Mesenchymal stem cell (in vitro differentiated cells and primary cell): ENCODE data around the gene C19orf67.

Experiments used
- DNase-seq: peaks from one replicate; pipeline ENCODE4 v3.0.0-alpha.2; 2013
- H2AFZ ChIP-seq: one replicate; pipeline ENCODE4 v1.6.1; 2013; ENCODE audit warnings: low read depth, mild to moderate bottlenecking, control low read depth, inconsistent platforms, low read length, moderate library complexity
- H2AK5ac ChIP-seq: 2 replicates; pipeline ENCODE4 v1.6.1; 2013; ENCODE audit warnings: low read length, moderate library complexity, mild to moderate bottlenecking, inconsistent platforms; ENCODE audit not compliant: severe bottlenecking
- H2BK120ac ChIP-seq: one replicate; pipeline ENCODE4 v1.6.1; 2013; ENCODE audit warnings: low read depth, mild to moderate bottlenecking, inconsistent platforms, low read length, moderate library complexity
- H2BK12ac ChIP-seq, 2 experiments: one replicate each; pipeline ENCODE4 v1.6.1; 2013; ENCODE audit warnings: inconsistent platforms in 2 of 2, low read length in 2 of 2, mild to moderate bottlenecking in 2 of 2, moderate library complexity in 2 of 2, control low read depth in 1 of 2
- H2BK15ac ChIP-seq: one replicate; pipeline ENCODE4 v1.6.1; 2013; ENCODE audit warnings: mild to moderate bottlenecking, low read depth, inconsistent platforms; ENCODE audit not compliant: poor library complexity, severe bottlenecking
- H2BK5ac ChIP-seq: 2 replicates; pipeline ENCODE4 v1.6.1; 2013; ENCODE audit warnings: low read depth, mild to moderate bottlenecking, low read length, control low read depth, inconsistent platforms; ENCODE audit not compliant: poor library complexity, severe bottlenecking
- H3K14ac ChIP-seq, 2 experiments: one replicate each; pipeline ENCODE4 v1.6.1; 2013; ENCODE audit warnings: inconsistent platforms in 2 of 2, low read length in 2 of 2, control low read depth in 1 of 2, mild to moderate bottlenecking in 1 of 2, moderate library complexity in 1 of 2
- H3K18ac ChIP-seq, 2 experiments: one replicate each; pipeline ENCODE4 v1.6.1; 2013; ENCODE audit warnings: inconsistent platforms in 2 of 2, low read length in 2 of 2, control low read depth in 1 of 2, low read depth in 1 of 2, mild to moderate bottlenecking in 1 of 2
- H3K23ac ChIP-seq, 2 experiments: one replicate each; pipeline ENCODE4 v1.6.1; 2013; ENCODE audit warnings: inconsistent platforms in 2 of 2, low read length in 2 of 2, mild to moderate bottlenecking in 2 of 2, moderate library complexity in 2 of 2, control low read depth in 1 of 2
- H3K27ac ChIP-seq: 2 replicates; pipeline ENCODE4 v1.5.1; 2013; ENCODE audit warnings: mild to moderate bottlenecking, moderate library complexity, low read length, control low read depth, inconsistent platforms; ENCODE audit not compliant: poor library complexity, severe bottlenecking
- H3K27me3 ChIP-seq, 2 experiments: 2 replicates each; pipeline versions ENCODE4 v1.6.1 to v1.7.0; 2013; ENCODE audit warnings: low read length in 2 of 2, mild to moderate bottlenecking in 2 of 2, moderate library complexity in 2 of 2, control low read depth in 1 of 2, inconsistent platforms in 1 of 2; ENCODE audit not compliant: control insufficient read depth in 1 of 2, insufficient read depth in 1 of 2
- H3K36me3 ChIP-seq, 2 experiments: 2 replicates each; pipeline versions ENCODE4 v1.6.1 to v1.7.0; 2013; ENCODE audit warnings: low read length in 2 of 2, control low read depth in 1 of 2, inconsistent platforms in 1 of 2, low read depth in 1 of 2, mild to moderate bottlenecking in 1 of 2; ENCODE audit not compliant: insufficient read depth in 2 of 2, control insufficient read depth in 1 of 2
- H3K4ac ChIP-seq, 2 experiments: one replicate each; pipeline ENCODE4 v1.6.1; 2013; ENCODE audit warnings: inconsistent platforms in 2 of 2, low read length in 2 of 2, mild to moderate bottlenecking in 2 of 2, moderate library complexity in 2 of 2, control low read depth in 1 of 2, low read depth in 1 of 2
- H3K4me1 ChIP-seq: 2 replicates; pipeline ENCODE4 v1.6.1; 2013; ENCODE audit warnings: low read depth, low read length, control low read depth; ENCODE audit not compliant: control insufficient read depth, insufficient read depth
- H3K4me2 ChIP-seq: 2 replicates; pipeline ENCODE4 v1.6.1; 2013; ENCODE audit warnings: low read length, mild to moderate bottlenecking, inconsistent platforms; ENCODE audit not compliant: poor library complexity, severe bottlenecking
- H3K4me3 ChIP-seq, 2 experiments: 2 replicates each; pipeline versions ENCODE4 v1.5.1 to v1.7.0; 2013; ENCODE audit warnings: low read length in 2 of 2, mild to moderate bottlenecking in 2 of 2, control low read depth in 1 of 2, low read depth in 1 of 2; ENCODE audit not compliant: insufficient read depth in 1 of 2
- H3K79me1 ChIP-seq: replicated peaks from 2 replicates; pipeline ENCODE4 v1.6.1; 2013; ENCODE audit warnings: mild to moderate bottlenecking, control low read depth, low read length, inconsistent platforms; ENCODE audit not compliant: poor library complexity, severe bottlenecking
- H3K9ac ChIP-seq: 2 replicates; pipeline ENCODE4 v1.7.0; 2013; ENCODE audit warnings: mild to moderate bottlenecking, low read length, moderate library complexity
- H3K9me3 ChIP-seq: 2 replicates; pipeline ENCODE4 v1.7.0; 2013; ENCODE audit warnings: mild to moderate bottlenecking, low read length; ENCODE audit not compliant: control insufficient read depth
- H4K8ac ChIP-seq: one replicate; pipeline ENCODE4 v1.6.1; 2013; ENCODE audit warnings: inconsistent platforms, mild to moderate bottlenecking, low read length, moderate library complexity
- H4K91ac ChIP-seq: one replicate; pipeline ENCODE4 v1.6.1; 2013; ENCODE audit warnings: mild to moderate bottlenecking, low read length, inconsistent platforms
- WGBS: methylation state at CpG from one replicate; pipeline ENCODE4 v1.1.7; 2013; ENCODE audit warnings: mixed read lengths; 5-methylcytosine and 5-hydroxymethylcytosine counted together

Gene C19orf67

GRCh38 chr19:14061751-14062557, 23.6 kb downstream of the C19orf67 start, which contains the start of gene PALM3:
Gene PALM3, minus strand, starts transcription at chr19:14062076. Its CDS starts 96 bp downstream, at chr19:14061980.
- Histone ChIP-seq H3K14ac (no peak within 1 kb of the TSS), H3K27me3 (peaks cover 30 to 47% of the 10 kb centered on the region in 2 experiments), H3K23ac (no peak within 1 kb of the TSS), H2BK120ac (no peak within 1 kb of the TSS), H2AFZ (no peak within 1 kb of the TSS), H4K91ac (no peak within 1 kb of the TSS), H2BK15ac (no peak within 1 kb of the TSS), H2BK5ac (no peak within 1 kb of the TSS), H2AK5ac (no peak within 1 kb of the TSS), H3K9ac (no peak within 1 kb of the TSS), H3K9me3 (no peaks in the 10 kb centered on the region), H4K8ac (no peak within 1 kb of the TSS), H3K79me1 (no peaks in the 10 kb centered on the region), H3K4me1 (peaks cover 21% of the 10 kb centered on the region), H3K4me3 (no peak within 1 kb of the TSS), H3K4me2 (no peak within 1 kb of the TSS), H2BK12ac (no peak within 1 kb of the TSS), H3K18ac (no peak within 1 kb of the TSS), H3K36me3 (no peaks in the 10 kb centered on the region), H3K27ac (no peak within 1 kb of the TSS), H3K4ac (no peak within 1 kb of the TSS)
- WGBS = 76% methylated on average over 19 of the region's 19 CpGs
- no peak for DNase-seq

GRCh38 chr19:14061081-14061749, 24.4 kb downstream of the C19orf67 start:
- Histone ChIP-seq H2BK15ac (no peak overlapping the region), H2AFZ (no peak overlapping the region), H3K27ac (no peak overlapping the region), H3K18ac (no peak overlapping the region), H3K4ac (no peak overlapping the region), H3K4me1 (peaks cover 21% of the 10 kb centered on the region), H3K9ac (no peak overlapping the region), H2BK120ac (no peak overlapping the region), H3K14ac (no peak overlapping the region), H4K91ac (no peak overlapping the region), H4K8ac (no peak overlapping the region), H3K4me2 (no peak overlapping the region), H2BK5ac (no peak overlapping the region), H3K36me3 (no peaks in the 10 kb centered on the region), H3K27me3 (peaks cover 30 to 53% of the 10 kb centered on the region in 2 experiments), H3K4me3 (no peak overlapping the region), H2AK5ac (no peak overlapping the region), H3K23ac (no peak overlapping the region), H2BK12ac (no peak overlapping the region), H3K79me1 (no peaks in the 10 kb centered on the region), H3K9me3 (no peaks in the 10 kb centered on the region)
- DNase-seq = no peak
- 81% methylated on average over 5 of the region's 9 CpGs for WGBS

GRCh38 chr19:14059652-14060155, 25.9 kb downstream of the C19orf67 start:
- Histone ChIP-seq H2BK120ac (no peak overlapping the region), H4K8ac (no peak overlapping the region), H2AFZ (no peak overlapping the region), H3K4me2 (no peak overlapping the region), H3K4me3 (no peak overlapping the region), H3K27me3 (peaks cover 31 to 59% of the 10 kb centered on the region in 2 experiments), H3K9ac (no peak overlapping the region), H4K91ac (no peak overlapping the region), H3K4ac (no peak overlapping the region), H2BK5ac (no peak overlapping the region), H3K4me1 (peaks cover 21% of the 10 kb centered on the region), H3K18ac (no peak overlapping the region), H2AK5ac (no peak overlapping the region), H2BK15ac (no peak overlapping the region), H3K36me3 (no peaks in the 10 kb centered on the region), H2BK12ac (no peak overlapping the region), H3K27ac (no peak overlapping the region), H3K79me1 (no peaks in the 10 kb centered on the region), H3K14ac (no peak overlapping the region), H3K23ac (no peak overlapping the region), H3K9me3 (no peaks in the 10 kb centered on the region)
- 76% methylated on average over 5 of the region's 8 CpGs for WGBS
- no peak for DNase-seq

- no peak overlapping the region for H3K14ac ChIP-seq
- H3K23ac ChIP-seq = no peak overlapping the region
- no peak overlapping the region for H4K91ac ChIP-seq
- no peak overlapping the region for H3K4me2 ChIP-seq
- H3K18ac ChIP-seq = no peak overlapping the region
- no peak overlapping the region for H3K4me3 ChIP-seq
- H2BK15ac ChIP-seq = no peak overlapping the region
- H3K27ac ChIP-seq = no peak overlapping the region
- H3K4me1 ChIP-seq = peaks cover 21% of the 10 kb centered on the region
- no peak overlapping the region for H2BK120ac ChIP-seq
- no peaks in the 10 kb centered on the region for H3K79me1 ChIP-seq
- H2AK5ac ChIP-seq = no peak overlapping the region
- H4K8ac ChIP-seq = no peak overlapping the region
- WGBS = 33% methylated on average over 13 of the region's 15 CpGs
- H2BK12ac ChIP-seq = no peak overlapping the region
- no peak for DNase-seq
- no peaks in the 10 kb centered on the region for H3K36me3 ChIP-seq
- no peak overlapping the region for H3K4ac ChIP-seq
- no peaks in the 10 kb centered on the region for H3K9me3 ChIP-seq
- H2BK5ac ChIP-seq = no peak overlapping the region
- H3K27me3 ChIP-seq = peaks cover 34 to 59% of the 10 kb centered on the region in 2 experiments
- H2AFZ ChIP-seq = no peak overlapping the region
- H3K9ac ChIP-seq = no peak overlapping the region
Measured at GRCh38 chr19:14059093-14059480, 26.5 kb downstream of the C19orf67 start.
